GM11168 (cell line): ENCODE results near the gene CORO2A.

Source experiments
- in situ Hi-C: fragments of 300-500 bp; cut with MboI; formaldehyde crosslinking; loops from one replicate; pipeline ENCODE4 v1.12.0; 2022; ENCODE audit warnings: low sequenced_read_pairs; ENCODE audit not compliant: unreplicated experiment

Gene CORO2A

GRCh38 chr9:98220911-98221310, 28.5 kb upstream of the CORO2A start:
- in situ Hi-C loops = no loop called here

GRCh38 chr9:98219794-98220370, 27.4 kb upstream of the CORO2A start:
- in situ Hi-C loops = no loop called here

- in situ Hi-C loops = no loop called here
Observed at GRCh38 chr9:98219364-98219716, 26.9 kb upstream of the CORO2A start.

GRCh38 chr9:98218562-98219363, 26.3 kb upstream of the CORO2A start:
- in situ Hi-C loops = no loop called here

GRCh38 chr9:98217255-98217654, 24.8 kb upstream of the CORO2A start:
- in situ Hi-C loops = no loop called here

GRCh38 chr9:98216391-98216790, 24.0 kb upstream of the CORO2A start:
- in situ Hi-C loops = no loop called here

GRCh38 chr9:98215821-98216220, 23.4 kb upstream of the CORO2A start:
- in situ Hi-C loops = no loop called here

DNA sequence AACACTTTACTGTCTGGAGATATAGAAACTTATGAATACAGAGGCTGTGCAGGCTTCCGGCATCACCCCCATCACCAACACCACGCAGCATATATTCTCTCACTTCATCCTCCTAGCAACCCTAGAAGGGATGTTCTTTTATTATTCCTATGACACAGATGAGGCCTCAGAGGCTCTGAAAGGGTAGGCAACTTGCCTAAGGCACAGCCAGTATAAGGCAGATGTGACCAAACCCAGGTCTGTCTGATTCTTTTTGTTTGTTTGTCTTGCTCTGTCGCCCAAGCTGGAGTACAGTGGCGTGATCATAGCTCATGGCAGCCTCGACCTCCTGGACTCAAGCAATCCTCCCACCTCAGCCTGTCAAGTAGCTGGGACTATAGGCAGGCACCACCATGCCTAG, 22.8 kb upstream of the CORO2A start:
- in situ Hi-C loops = no loop called here

- in situ Hi-C loops = no loop called here
Observed at GRCh38 chr9:98214811-98215210, 22.4 kb upstream of the CORO2A start.

GRCh38 chr9:98211260-98211659, 18.8 kb upstream of the CORO2A start:
- in situ Hi-C loops = no loop called here

GRCh38 chr9:98210435-98210834, 18.0 kb upstream of the CORO2A start:
- in situ Hi-C loops = no loop called here

GRCh38 chr9:98209530-98209929, 17.1 kb upstream of the CORO2A start:
- in situ Hi-C loops = no loop called here

DNA sequence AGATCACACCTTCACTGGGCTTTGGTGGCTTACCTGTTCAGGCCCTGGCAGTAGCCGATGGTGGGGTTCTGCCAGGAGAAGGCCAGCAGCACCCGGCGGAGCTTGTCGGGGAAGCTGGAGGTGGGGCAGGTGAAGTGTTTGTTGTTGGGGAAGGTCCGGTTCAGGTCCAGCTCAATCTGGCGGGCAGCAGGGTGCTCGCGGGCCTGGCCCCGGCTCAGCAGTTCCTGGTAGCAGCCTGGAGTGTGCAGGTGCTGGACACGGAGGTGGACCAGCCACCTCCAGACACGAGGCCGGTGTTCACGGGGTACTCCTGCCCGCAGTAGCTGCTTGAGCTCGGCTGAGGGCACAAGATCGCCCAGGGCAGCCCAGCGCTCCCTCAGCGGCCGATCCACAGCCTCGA, 16.2 kb upstream of the CORO2A start:
- in situ Hi-C loops = no loop called here

GRCh38 chr9:98207606-98208005, 15.2 kb upstream of the CORO2A start:
- in situ Hi-C loops = no loop called here

DNA sequence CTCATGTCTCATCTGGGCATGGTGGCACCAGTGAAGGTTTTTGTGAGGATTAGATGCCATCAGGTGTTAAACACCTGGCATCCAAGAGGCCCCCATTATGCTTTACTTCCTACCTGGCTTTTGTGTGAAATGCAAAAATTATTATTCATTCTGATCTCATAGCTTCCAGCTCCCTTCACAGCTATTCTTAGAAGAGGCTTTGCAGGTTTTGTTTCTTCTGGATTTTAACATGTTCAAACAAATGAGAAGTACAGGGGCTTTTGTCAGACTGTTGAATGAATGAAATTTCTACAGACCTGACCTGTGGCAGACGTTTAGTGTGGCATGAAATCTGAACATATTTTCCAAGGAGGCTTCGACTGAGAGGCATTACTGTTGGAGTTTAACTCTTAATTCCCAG, 14.3 kb upstream of the CORO2A start:
- in situ Hi-C loops = no loop called here

GRCh38 chr9:98204692-98205091, 12.3 kb upstream of the CORO2A start:
- in situ Hi-C loops = no loop called here

- in situ Hi-C loops = no loop called here
Observed at GRCh38 chr9:98203153-98203552, 10.7 kb upstream of the CORO2A start.

GRCh38 chr9:98202252-98202651, 9.8 kb upstream of the CORO2A start:
- in situ Hi-C loops = no loop called here

GRCh38 chr9:98201749-98202148, 9.3 kb upstream of the CORO2A start:
- in situ Hi-C loops = no loop called here

DNA sequence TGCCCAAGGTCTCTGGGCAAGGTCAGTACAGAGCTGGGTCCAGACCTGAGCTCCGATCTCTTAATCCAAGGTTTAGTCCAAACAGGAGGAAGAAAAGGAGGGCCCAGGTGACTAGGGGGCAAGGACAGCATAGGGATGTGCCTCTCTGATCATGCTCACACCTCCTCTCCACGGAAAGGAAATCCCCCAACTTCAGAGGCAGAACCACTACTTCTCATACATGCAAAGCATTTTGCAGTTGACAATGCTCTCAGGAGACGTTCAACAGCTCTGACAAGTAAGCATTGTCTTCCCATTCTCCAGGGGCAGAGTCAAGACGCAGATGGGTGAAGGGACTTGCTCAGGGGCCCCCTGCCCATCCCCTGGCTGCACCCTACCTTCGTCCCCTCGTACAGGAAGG, 8.7 kb upstream of the CORO2A start:
- in situ Hi-C loops = no loop called here

DNA sequence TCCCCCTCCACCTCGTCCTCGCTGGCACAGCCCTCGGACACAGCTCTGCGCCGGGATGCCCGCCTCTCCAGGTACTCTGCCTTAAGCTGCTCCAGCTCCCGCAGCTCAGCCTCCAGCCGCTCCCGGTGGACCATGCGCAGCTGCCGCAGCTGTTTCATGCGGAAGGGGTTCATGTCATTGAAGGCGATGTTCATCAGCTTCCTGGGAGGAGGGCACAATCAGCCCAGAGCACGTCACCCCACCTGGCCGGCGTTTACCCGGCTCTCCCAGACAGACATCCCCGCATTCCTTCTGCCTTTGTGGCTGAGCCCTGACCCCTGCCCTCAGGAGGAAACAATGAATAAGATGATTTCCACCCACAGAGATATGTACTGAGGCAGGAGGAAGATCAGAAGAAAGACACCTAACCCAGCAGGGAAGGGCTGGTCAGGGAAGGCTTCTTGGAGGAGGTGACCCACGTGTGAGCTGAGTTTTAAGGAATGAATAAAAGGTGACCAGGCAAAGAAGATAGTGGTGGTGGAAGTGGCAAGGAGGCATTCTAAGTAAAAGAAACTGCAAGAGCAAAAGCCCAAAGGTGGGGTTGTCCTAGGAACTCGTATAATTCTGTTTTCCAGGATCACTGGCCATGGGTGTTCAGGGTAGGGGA, 7.1 kb upstream of the CORO2A start:
- in situ Hi-C loops = no loop called here

- in situ Hi-C loops = no loop called here
Observed at GRCh38 chr9:98195671-98196070, 3.2 kb upstream of the CORO2A start.
